HTERT RPE-1 (cell line): ENCODE measurements around the gene PIP5K1C.

Experiments used
- in situ Hi-C: fragments of 300-500 bp; cut with MboI; formaldehyde crosslinking; loops from 4 replicates; pipeline ENCODE4 v1.14.3; 2020; ENCODE audit warnings: low sequenced_read_pairs

PIP5K1C gene

GRCh38 chr19:3722443-3723109, 22.3 kb upstream of the PIP5K1C start:
- in situ Hi-C loops: no loop called here

DNA sequence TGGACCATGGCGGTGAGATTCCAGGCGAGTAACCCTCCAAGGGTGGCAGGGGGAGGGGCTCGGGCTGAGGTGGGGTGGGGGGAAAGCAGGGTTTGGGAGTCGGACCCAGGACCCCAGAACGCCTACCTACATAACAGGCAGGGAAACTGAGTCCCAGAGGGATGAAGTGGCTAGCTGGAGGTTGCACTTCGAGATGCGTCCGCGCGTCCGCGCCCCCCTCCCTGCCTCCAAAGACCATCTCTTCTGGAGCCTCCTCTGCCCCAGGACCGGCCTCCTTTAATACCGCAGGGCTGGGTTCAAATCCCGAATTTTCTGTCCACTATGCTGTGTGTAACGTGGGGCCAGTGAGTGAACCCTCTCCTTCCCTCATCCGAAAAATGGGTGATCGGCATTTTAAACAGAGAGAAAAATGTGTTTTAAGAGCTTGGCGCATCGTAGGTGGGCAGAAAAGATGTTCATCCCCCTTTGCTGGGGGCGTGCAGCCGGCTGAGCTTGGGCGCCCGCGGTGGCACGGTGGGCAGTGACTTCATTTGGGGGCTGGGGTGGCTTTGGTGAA, 21.7 kb upstream of the PIP5K1C start:
- in situ Hi-C loops: no loop called here

DNA sequence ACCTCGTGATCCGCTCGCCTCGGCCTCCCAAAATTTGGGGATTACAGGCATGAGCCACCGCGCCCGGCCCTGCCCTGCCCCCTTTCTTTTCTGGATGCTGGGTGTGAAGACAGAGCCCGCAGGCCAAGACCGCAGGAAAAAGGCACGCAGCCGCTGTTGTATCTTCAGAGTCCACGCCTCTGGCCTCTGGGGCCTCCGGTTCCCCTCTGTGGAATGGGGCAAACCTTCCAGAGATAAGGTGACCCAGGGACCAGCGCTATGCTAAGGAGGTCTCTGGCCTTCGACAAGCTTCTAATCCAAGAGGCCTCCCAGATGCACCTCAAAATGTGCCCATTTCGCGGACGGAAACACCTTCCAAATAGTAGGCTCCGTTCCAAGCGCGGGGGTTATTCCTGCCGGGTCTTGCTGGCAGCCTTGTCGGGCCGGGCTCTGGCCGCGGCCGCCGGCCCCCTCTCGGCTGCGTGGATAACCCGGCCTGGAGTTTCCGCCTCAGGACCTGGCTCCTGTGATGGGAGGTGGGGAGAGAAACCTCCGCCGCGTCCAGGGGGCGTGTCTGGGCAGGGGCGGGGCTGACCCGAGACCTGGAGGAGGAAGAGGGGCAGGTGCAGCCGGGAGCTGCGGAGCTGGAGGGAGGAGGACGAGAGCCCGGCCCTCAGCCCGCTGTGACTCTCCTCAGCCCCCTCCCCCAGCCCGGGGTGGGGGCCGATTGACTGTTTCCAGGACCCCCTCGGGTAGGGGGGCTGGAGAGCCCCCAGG, 21.0 kb upstream of the PIP5K1C start:
- in situ Hi-C loops: no loop called here

DNA sequence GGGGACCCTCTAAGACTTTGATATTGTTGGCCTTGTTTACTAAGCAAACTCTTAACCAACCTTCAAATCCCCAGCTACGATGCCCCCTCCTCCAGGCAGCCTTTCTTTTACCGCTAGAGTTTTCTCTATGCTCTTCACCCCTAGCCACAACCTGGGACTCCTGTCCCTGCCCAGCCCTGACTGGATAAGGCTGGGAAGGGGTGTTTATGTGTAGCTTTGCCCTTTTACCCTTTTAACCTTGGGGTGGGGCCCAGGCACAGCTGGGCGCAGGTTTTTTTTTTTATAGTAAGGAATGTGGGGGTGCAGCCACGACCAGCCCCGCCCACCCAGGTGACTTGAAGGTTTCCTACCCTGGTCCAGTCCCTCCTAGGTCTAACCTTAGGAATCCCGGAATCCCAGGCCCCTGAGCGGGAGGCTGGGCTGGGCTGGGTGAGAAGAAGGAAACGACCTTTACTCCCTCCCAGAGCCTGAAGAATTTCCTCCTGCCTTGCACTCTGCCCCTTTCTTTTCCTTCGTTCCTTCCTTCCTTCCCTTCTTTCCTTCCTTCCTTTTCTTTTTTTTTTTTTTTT, 20.2 kb upstream of the PIP5K1C start:
- in situ Hi-C loops: no loop called here

DNA sequence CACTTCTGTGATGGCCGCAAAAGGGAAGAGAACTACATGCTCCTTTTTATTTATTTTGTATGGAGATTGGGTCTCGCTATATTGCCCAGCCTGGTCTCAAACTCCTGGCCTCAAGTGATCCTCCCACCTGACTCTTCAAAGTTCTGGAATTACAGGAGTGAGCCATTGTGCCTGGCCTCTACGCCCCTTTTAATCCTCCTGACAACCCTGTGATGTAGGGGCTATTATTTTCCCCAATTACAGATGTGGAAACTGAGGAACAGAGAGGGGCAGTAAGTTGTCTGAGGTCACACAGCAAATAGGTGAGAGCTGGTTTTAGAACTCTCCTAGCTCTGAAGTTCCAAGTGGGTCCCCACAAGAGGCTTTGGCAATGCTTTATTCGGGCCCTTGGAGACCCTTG, 19.6 kb upstream of the PIP5K1C start:
- in situ Hi-C loops: no loop called here

DNA sequence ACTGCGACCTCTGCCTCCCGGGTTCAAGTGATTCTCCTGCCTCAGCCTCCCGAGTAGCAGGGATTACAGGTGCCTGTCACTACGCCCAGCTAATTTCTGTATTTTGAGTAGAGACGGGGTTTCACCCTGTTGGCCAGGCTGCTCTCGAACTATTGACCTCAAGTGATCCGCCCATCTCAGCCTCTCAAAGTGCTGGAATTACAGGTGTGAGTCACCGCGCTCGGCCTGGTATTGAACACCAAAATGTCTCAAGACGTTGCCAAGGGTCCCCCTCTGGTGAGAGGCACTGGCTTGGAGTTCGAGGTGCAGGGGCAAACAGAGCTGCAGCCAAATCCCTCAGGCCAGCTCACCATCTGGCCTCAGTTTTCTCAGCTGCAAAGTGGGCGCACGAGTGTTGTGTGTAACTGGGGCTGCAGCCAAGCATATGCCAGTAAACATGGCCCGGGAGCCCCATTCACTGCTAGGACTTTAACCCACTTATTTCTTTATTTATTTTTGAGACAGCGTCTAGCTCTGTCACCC, 15.9 kb upstream of the PIP5K1C start:
- in situ Hi-C loops: no loop called here

GRCh38 chr19:3712663-3713611, 12.7 kb upstream of the PIP5K1C start:
- in situ Hi-C loops: no loop called here

DNA sequence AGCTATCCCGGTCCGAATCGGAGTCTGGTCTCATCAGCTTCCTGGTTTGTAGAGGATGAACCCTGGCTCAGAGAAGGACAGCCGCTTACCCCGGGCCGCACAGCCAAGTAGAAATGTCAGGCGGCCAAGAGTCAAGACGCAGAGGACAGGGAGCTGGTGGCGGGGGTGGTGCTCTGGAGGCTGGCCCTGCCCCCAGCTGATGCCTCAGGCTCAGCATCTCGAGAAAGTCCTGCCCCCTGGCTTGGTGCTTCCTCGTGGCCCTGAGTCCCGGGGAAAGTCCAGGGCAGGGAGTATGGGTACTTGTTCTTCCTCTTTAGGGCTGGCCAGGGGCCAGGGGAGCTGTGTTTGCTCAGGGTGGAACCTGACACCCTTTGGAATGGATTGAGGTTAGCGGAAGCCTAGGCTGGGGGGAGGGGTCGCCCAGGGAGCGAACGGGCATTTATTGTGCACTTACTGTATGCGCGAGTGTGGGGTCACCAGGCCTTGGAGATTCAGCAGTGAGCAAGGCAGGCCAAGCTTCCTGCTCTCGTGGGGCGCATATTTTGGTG, 10.1 kb upstream of the PIP5K1C start:
- in situ Hi-C loops: no loop called here

DNA sequence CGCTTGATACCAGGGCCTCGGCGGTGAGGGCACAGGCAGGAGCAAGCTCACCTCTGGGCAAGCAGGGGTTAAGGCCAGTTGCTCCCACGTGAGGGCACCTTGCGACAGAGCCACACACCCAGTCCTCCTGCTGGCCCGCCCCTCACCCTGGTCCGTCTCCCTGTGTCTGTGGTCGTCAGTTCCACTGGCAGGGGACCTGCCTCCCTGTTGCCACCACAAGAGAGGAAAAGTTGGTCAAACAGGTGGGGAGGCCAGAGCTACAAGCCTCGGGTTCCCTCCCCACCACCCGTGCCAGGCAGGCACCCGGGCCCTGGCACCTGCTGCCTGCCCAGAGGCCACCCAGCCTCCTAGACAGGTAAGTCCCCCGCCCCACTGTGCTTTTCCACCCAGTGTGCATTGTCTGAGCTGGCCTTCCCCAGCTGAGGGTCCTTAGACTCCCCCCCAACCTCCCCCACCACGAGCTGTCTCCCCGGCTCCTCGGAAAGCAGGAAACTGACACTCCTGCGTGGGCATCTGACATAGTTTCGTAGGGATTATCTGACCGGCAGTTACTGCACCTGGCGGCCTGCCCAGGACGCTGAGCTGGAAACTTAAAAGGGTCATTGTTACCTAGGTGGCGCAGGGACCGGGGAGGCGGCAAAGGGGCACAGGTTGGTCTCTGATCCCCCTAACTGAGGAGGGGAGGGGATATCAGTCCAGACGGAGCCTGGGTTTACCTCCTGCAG, 8.1 kb upstream of the PIP5K1C start, which contains the start of gene TJP3:
TSS of gene TJP3 (plus strand) at position 178 of the 725 bp plus-strand sequence. CDS start 20,049 bp downstream, outside the sequence.
- in situ Hi-C loops: no loop called here

DNA sequence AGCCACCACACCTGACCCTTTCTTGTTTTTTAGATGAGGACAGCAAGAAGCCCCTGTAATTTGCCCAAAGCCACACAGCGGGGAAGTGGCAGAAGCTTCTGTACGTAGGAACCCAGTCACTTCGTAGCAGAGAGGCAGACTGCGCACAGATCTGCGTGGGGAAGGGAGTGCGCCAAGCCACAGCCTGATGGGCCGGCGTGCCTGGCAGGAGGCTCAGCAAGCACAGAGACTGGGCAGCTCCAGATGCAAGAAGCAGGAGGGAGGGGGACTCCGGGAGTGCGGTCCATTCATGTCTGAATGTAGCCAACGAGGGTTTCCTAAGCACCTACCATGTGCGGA, 7.6 kb upstream of the PIP5K1C start:
- in situ Hi-C loops: no loop called here

DNA sequence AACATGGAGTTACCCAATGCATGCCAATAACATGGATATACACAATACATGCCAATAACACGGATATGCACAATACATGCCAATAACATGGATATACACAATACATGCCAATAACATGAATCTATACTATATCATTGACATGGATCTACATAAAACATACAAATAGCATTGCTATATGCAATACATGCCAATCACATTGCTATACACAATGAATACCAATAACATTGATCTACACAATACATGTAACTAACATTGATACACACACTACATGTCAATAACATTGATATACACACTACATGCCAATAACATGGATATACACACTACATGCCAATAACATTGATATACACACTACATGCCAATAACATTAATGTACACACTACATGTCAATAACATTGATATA, 932 bp upstream of the PIP5K1C start:
- in situ Hi-C loops: no loop called here

DNA sequence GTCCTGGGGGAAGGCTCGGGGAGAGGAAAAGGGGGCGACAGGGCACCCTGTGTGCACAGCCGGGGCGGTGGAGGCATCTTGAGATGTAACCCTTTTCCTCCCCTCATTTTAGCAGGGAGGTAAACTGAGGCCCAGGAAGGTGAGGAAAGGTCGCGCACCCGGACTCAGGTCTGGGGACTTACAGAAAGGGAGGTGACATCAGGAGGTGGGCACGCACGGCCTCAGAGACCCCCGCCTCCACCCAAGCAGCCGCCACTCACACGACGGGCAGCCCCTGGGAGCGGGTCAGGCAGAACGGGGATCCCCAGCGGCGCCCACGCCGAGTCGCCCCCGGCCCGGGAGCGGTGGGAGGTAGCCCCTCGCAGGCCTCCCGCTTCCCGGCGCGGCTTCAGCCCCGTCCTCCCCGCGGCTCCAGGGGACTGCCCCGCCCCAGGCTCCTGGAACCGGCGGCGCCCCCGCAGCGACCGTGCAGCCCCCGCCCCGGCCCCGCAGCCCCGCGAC, 477 bp downstream of the PIP5K1C start:
- in situ Hi-C loops: no loop called here

GRCh38 chr19:3698974-3699740, 1.1 kb downstream of the PIP5K1C start:
- in situ Hi-C loops: no loop called here

- in situ Hi-C loops: no loop called here
Measured at GRCh38 chr19:3698386-3698950, 1.8 kb downstream of the PIP5K1C start.

- in situ Hi-C loops: no loop called here
Measured at GRCh38 chr19:3697671-3698385, 2.4 kb downstream of the PIP5K1C start.

DNA sequence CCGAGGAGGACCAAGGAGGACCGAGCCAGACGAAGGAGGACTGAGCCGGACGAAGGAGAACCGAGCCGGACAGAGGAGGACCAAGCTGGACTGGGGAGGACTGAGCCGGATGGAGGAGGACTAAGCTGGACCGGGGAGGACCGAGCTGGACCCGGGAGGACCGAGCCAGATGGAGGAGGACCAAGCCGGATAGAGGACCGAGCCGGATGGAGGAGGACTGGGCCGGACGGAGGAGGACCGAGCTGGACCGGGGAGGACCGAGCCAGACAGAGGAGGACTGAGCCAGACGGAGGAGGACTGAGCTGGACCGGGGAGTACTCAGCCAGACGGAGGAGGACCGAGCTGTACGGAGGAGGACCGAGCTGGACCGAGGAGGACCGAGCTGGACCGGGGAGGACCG, 3.2 kb downstream of the PIP5K1C start:
- in situ Hi-C loops: no loop called here

DNA sequence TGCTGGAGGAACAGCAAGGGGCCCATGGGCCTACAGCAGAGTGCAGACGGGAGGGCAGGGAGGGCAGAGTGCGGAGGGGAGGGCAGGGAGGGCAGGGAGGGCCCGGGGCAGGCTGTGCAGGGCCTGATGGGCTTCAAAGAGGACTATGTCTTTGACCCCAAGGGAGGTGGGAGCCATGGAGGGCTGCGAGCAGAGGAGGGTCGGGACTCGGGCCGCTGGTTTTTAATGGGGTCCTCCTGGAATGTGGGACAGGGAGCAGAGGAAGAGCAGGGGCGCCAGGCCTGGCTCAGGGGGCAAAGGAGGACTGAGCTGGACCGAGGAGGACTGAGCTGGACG, 3.6 kb downstream of the PIP5K1C start:
- in situ Hi-C loops: no loop called here
